ENCODE results near the gene DGKI. TPM values are rescaled to one million over a fixed set of nuclear protein-coding genes. Genes with fewer than 3 reads are reported as not detected.

DGKI gene
- total RNA-seq, 5 donors from 2014 or later (not counting 1 experiment from before 2014, with no cell fraction given): not detected

DNA sequence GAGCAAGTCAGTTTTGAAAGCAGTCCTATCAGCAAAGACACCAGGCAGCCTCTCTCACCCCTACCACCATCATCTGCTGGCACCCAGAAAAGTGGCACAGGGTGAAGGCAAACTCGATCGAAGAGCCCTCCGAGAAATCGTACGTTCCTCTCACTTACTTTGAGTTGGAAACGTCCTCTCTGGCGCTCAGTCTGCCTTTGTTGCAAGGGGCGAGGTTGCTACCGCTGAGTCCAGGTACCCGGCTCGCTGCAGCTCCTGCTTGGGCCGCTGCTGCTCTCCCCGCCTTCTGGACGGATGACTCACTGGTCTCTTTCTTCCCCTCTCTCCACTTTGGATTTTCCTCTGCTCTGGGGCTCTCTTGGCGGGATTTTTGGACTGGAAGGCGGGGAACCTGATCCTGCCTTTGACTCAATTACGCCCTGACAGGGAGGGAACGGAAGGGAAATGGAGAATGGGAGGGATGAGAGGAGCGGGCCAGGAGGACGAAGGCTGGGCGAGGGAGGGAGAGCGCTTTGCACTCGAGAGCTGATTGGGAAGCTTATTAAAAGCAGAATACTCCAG lies 503.4 kb downstream of the DGKI start, which contains the start of gene PTN:
TSS of gene PTN (minus strand) at position 453 of the 561 bp plus-strand sequence. CDS start 88,760 bp downstream, outside the sequence.
- no peaks in the 10 kb centered on the region for H3K36me3 Mint-ChIP-seq
- H3K4me1 Mint-ChIP-seq: peaks cover 0 to 6% (median 0%) of the 10 kb centered on the region in 3 donors
- ChIA-PET POLR2A (interaction anchor here in 1 of 2 donors (0.6 kb wide), 1 partner anchor 1030 kb away, joined by 16 read pairs; no protein-coding TSS in a partner anchor), CTCF (no interaction called here)
- no peak for DNase-seq
- no peak within 1 kb of the TSS for H3K27ac Mint-ChIP-seq
- H3K4me3 ChIP-seq (ENCODE audit: control insufficient read depth in 1 of 2, extremely low read depth in 1 of 2, low read length in 1 of 2): no peak within 1 kb of the TSS
- no peaks in the 10 kb centered on the region for H3K36me3 ChIP-seq (ENCODE audit: control insufficient read depth in 2 of 2, extremely low read depth in 1 of 2, insufficient read depth in 1 of 2, low read length in 1 of 2)
- H3K27me3 Mint-ChIP-seq: peaks cover 5 to 9% of the 10 kb centered on the region in 2 donors
- H3K4me1 ChIP-seq (ENCODE audit: control insufficient read depth in 1 of 2, extremely low read depth in 1 of 2, insufficient read depth in 2 of 2, low read length in 2 of 2): no peaks in the 10 kb centered on the region
- no peaks in the 10 kb centered on the region for H3K9me3 ChIP-seq
- no peak for ATAC-seq (replicated peaks in 1 of 4)
- H3K4me3 Mint-ChIP-seq: no peak within 1 kb of the TSS
- 6% methylated on average over 19 of the region's 23 CpGs for WGBS (ENCODE audit: insufficient coverage)
- peaks cover 7 to 9% (median 7%) of the 10 kb centered on the region in 3 donors for H3K9me3 Mint-ChIP-seq
- H3K27me3 ChIP-seq (replicated peaks in 1 of 2; ENCODE audit: control insufficient read depth in 2 of 2, extremely low read depth in 1 of 2, insufficient read depth in 2 of 2, low read length in 1 of 2): peaks cover 0 to 5% of the 10 kb centered on the region in 2 experiments
- no peak within 1 kb of the TSS for H3K27ac ChIP-seq (ENCODE audit: low read length)

- Histone ChIP-seq H3K4me1 (ENCODE audit: control insufficient read depth in 1 of 2, extremely low read depth in 1 of 2, insufficient read depth in 2 of 2, low read length in 2 of 2) (no peaks in the 10 kb centered on the region), H3K27me3 (replicated peaks in 1 of 2; ENCODE audit: control insufficient read depth in 2 of 2, extremely low read depth in 1 of 2, insufficient read depth in 2 of 2, low read length in 1 of 2) (peaks cover 0 to 5% of the 10 kb centered on the region in 2 experiments), H3K9me3 (no peaks in the 10 kb centered on the region), H3K4me3 (ENCODE audit: control insufficient read depth in 1 of 2, extremely low read depth in 1 of 2, low read length in 1 of 2) (no peak overlapping the region), H3K36me3 (ENCODE audit: control insufficient read depth in 2 of 2, extremely low read depth in 1 of 2, insufficient read depth in 1 of 2, low read length in 1 of 2) (no peaks in the 10 kb centered on the region), H3K27ac (ENCODE audit: low read length) (no peak overlapping the region)
- CTCF ChIA-PET: no interaction called here
- DNase-seq: no peak
- H3K27me3 Mint-ChIP-seq: peaks cover 5 to 9% of the 10 kb centered on the region in 2 donors
- peaks cover 7 to 9% (median 8%) of the 10 kb centered on the region in 3 donors for H3K9me3 Mint-ChIP-seq
- ATAC-seq (replicated peaks in 1 of 4): no peak
- H3K4me1 Mint-ChIP-seq: peaks cover 0 to 6% (median 0%) of the 10 kb centered on the region in 3 donors
- H3K4me3 Mint-ChIP-seq: no peak overlapping the region
- 34% methylated on average over 4 of the region's 5 CpGs for WGBS (ENCODE audit: insufficient coverage)
- H3K36me3 Mint-ChIP-seq: no peaks in the 10 kb centered on the region
- H3K27ac Mint-ChIP-seq: no peak overlapping the region
- POLR2A ChIA-PET: interaction anchor here in 1 of 2 donors (0.6 kb wide), 1 partner anchor 1029 kb away, joined by 16 read pairs; no protein-coding TSS in a partner anchor
Observed at GRCh38 chr7:137342828-137343261, 503.9 kb downstream of the DGKI start.

DNA sequence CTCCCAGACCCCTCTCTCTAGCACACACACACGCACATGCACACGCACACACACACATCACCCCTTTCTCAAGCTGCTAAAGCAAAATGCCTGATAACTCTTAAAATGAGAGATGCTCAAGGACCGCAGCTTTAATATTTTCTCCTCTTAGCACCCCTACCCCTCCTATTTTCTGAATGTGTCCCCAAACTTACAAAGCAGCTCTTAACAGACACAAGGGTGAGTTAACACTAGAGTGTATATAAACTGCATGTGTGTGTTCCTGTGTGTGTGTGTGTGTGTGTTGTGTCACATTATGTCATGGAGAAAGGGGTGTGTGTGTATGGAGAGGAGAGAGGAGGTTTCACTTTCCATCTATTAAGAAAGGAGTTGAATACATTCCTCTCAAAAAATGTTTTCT lies 504.5 kb downstream of the DGKI start:
- Histone ChIP-seq H3K4me1 (ENCODE audit: control insufficient read depth in 1 of 2, extremely low read depth in 1 of 2, insufficient read depth in 2 of 2, low read length in 2 of 2) (no peaks in the 10 kb centered on the region), H3K9me3 (no peaks in the 10 kb centered on the region), H3K36me3 (ENCODE audit: control insufficient read depth in 2 of 2, extremely low read depth in 1 of 2, insufficient read depth in 1 of 2, low read length in 1 of 2) (no peaks in the 10 kb centered on the region), H3K4me3 (ENCODE audit: control insufficient read depth in 1 of 2, extremely low read depth in 1 of 2, low read length in 1 of 2) (no peak overlapping the region), H3K27me3 (replicated peaks in 1 of 2; ENCODE audit: control insufficient read depth in 2 of 2, extremely low read depth in 1 of 2, insufficient read depth in 2 of 2, low read length in 1 of 2) (peaks cover 0 to 5% of the 10 kb centered on the region in 2 experiments), H3K27ac (ENCODE audit: low read length) (no peak overlapping the region)
- CTCF ChIA-PET: no interaction called here
- Mint-ChIP-seq H3K4me3 (no peak overlapping the region), H3K27ac (no peak overlapping the region), H3K36me3 (no peaks in the 10 kb centered on the region), H3K27me3 (peaks cover 5 to 9% of the 10 kb centered on the region in 2 donors), H3K4me1 (peaks cover 0 to 6% (median 0%) of the 10 kb centered on the region in 3 donors), H3K9me3 (peaks cover 7 to 9% (median 8%) of the 10 kb centered on the region in 3 donors)
- no peak for DNase-seq
- no peak for ATAC-seq (replicated peaks in 1 of 4)
- POLR2A ChIA-PET: no interaction called here
- WGBS (ENCODE audit: insufficient coverage): 76% methylated on average over 2 of the region's 3 CpGs

GRCh38 chr7:137337902-137338301 lies 508.9 kb downstream of the DGKI start:
- Histone ChIP-seq H3K4me3 (ENCODE audit: control insufficient read depth in 1 of 2, extremely low read depth in 1 of 2, low read length in 1 of 2) (no peak overlapping the region), H3K4me1 (ENCODE audit: control insufficient read depth in 1 of 2, extremely low read depth in 1 of 2, insufficient read depth in 2 of 2, low read length in 2 of 2) (no peaks in the 10 kb centered on the region), H3K27me3 (replicated peaks in 1 of 2; ENCODE audit: control insufficient read depth in 2 of 2, extremely low read depth in 1 of 2, insufficient read depth in 2 of 2, low read length in 1 of 2) (no peaks in the 10 kb centered on the region), H3K9me3 (no peaks in the 10 kb centered on the region), H3K27ac (ENCODE audit: low read length) (no peak overlapping the region), H3K36me3 (ENCODE audit: control insufficient read depth in 2 of 2, extremely low read depth in 1 of 2, insufficient read depth in 1 of 2, low read length in 1 of 2) (no peaks in the 10 kb centered on the region)
- Mint-ChIP-seq H3K36me3 (no peaks in the 10 kb centered on the region), H3K4me3 (no peak overlapping the region), H3K9me3 (peaks cover 4 to 9% (median 5%) of the 10 kb centered on the region in 3 donors), H3K4me1 (peaks cover 0 to 1% (median 0%) of the 10 kb centered on the region in 3 donors), H3K27ac (no peak overlapping the region), H3K27me3 (no peaks in the 10 kb centered on the region)
- no peak for ATAC-seq (replicated peaks in 1 of 4)
- ChIA-PET CTCF (no interaction called here), POLR2A (no interaction called here)
- DNase-seq: no peak
- WGBS (ENCODE audit: insufficient coverage): no CpG with 5 or more reads among the region's 2 CpGs

DNA sequence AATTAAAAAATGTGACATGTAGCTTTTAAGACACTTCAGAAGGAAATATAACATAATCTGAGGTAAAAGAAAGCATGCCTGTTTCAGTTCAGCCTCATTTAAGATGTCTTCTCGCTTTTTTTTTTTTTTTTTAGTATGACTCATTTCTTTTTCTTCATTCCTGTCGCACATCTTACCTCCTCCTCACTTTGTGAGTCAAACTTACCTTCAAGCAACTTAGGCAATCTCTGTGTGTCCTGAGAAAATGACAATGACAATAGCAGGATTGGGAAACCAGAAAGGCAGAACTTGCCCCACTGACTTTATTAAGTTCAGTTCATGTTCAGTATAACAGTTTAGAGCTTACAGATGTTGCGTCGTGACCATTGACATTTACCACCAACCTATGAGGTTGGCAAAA lies 511.0 kb downstream of the DGKI start:
- Mint-ChIP-seq H3K27me3 (no peaks in the 10 kb centered on the region), H3K4me1 (no peaks in the 10 kb centered on the region), H3K9me3 (peaks cover 4 to 9% (median 5%) of the 10 kb centered on the region in 3 donors), H3K27ac (no peak overlapping the region), H3K4me3 (no peak overlapping the region), H3K36me3 (no peaks in the 10 kb centered on the region)
- ChIA-PET CTCF (no interaction called here), POLR2A (interaction anchor here in 1 of 2 donors (0.9 kb wide), 1 partner anchor 10 kb away, joined by 3 read pairs; no protein-coding TSS in a partner anchor)
- no peak for ATAC-seq (replicated peaks in 1 of 4)
- Histone ChIP-seq H3K27me3 (replicated peaks in 1 of 2; ENCODE audit: control insufficient read depth in 2 of 2, extremely low read depth in 1 of 2, insufficient read depth in 2 of 2, low read length in 1 of 2) (no peaks in the 10 kb centered on the region), H3K4me3 (ENCODE audit: control insufficient read depth in 1 of 2, extremely low read depth in 1 of 2, low read length in 1 of 2) (no peak overlapping the region), H3K36me3 (ENCODE audit: control insufficient read depth in 2 of 2, extremely low read depth in 1 of 2, insufficient read depth in 1 of 2, low read length in 1 of 2) (no peaks in the 10 kb centered on the region), H3K4me1 (ENCODE audit: control insufficient read depth in 1 of 2, extremely low read depth in 1 of 2, insufficient read depth in 2 of 2, low read length in 2 of 2) (no peaks in the 10 kb centered on the region), H3K9me3 (no peaks in the 10 kb centered on the region), H3K27ac (ENCODE audit: low read length) (no peak overlapping the region)
- no peak for DNase-seq
- 80% methylated on average over 2 of the region's 4 CpGs for WGBS (ENCODE audit: insufficient coverage)

GRCh38 chr7:137331378-137331777 lies 515.4 kb downstream of the DGKI start:
- Mint-ChIP-seq H3K36me3 (no peaks in the 10 kb centered on the region), H3K4me1 (no peaks in the 10 kb centered on the region), H3K4me3 (no peak overlapping the region), H3K9me3 (peaks cover 2 to 11% (median 5%) of the 10 kb centered on the region in 3 donors), H3K27me3 (peaks cover 0 to 1% of the 10 kb centered on the region in 2 donors), H3K27ac (no peak overlapping the region)
- ATAC-seq (replicated peaks in 1 of 4) (no peak), DNase-seq (no peak)
- Histone ChIP-seq H3K27me3 (replicated peaks in 1 of 2; ENCODE audit: control insufficient read depth in 2 of 2, extremely low read depth in 1 of 2, insufficient read depth in 2 of 2, low read length in 1 of 2) (no peaks in the 10 kb centered on the region), H3K4me3 (ENCODE audit: control insufficient read depth in 1 of 2, extremely low read depth in 1 of 2, low read length in 1 of 2) (no peak overlapping the region), H3K27ac (ENCODE audit: low read length) (no peak overlapping the region), H3K36me3 (ENCODE audit: control insufficient read depth in 2 of 2, extremely low read depth in 1 of 2, insufficient read depth in 1 of 2, low read length in 1 of 2) (no peaks in the 10 kb centered on the region), H3K4me1 (ENCODE audit: control insufficient read depth in 1 of 2, extremely low read depth in 1 of 2, insufficient read depth in 2 of 2, low read length in 2 of 2) (no peaks in the 10 kb centered on the region), H3K9me3 (no peaks in the 10 kb centered on the region)
- CTCF ChIA-PET: no interaction called here
- WGBS (ENCODE audit: insufficient coverage): 87% methylated on average over 7 of the region's 8 CpGs
- POLR2A ChIA-PET: no interaction called here

Data from T-cell (primary cell).